AG08396 (cell line): ENCODE data around the gene ZNF260.

Experiments used
- DNase-seq: peaks from one replicate; pipeline ENCODE4 v3.0.0; 2012; ENCODE audit warnings: low spot score, mixed read lengths

The ZNF260 gene

GRCh38 chr19:36489920-36490415 is 38.1 kb downstream of the ZNF260 start:
- DNase-seq: peak; percentile 91

GRCh38 chr19:36489118-36489919 is 38.8 kb downstream of the ZNF260 start, which contains the start of gene ZNF566:
ZNF566 (minus strand) TSS chr19:36489561; CDS start chr19:36476557, 13,004 bp downstream.
- peak; percentile 95 for DNase-seq

GRCh38 chr19:36488846-36489117 is 39.3 kb downstream of the ZNF260 start:
- no peak for DNase-seq

GRCh38 chr19:36488118-36488845 is 39.8 kb downstream of the ZNF260 start:
- peak; percentile 32 for DNase-seq

- no peak for DNase-seq
Measured at GRCh38 chr19:36483653-36484052, 44.4 kb downstream of the ZNF260 start.

- DNase-seq: no peak
Measured at GRCh38 chr19:36482876-36483275, 45.2 kb downstream of the ZNF260 start.
